Activated naive CD8-positive, alpha-beta T cell (primary cell): ENCODE results near the gene UBC.
"Not testable (repeated sequence)": the region's sequence is repeated elsewhere in the genome, so short reads cannot be mapped to it uniquely, and the experiment has no call there.

Experiments used
- H3K27ac Mint-ChIP-seq: one replicate; pipeline ENCODE4 v1.8.0; 2021; ENCODE audit warnings: mixed read lengths
- H3K27me3 Mint-ChIP-seq: one replicate; pipeline ENCODE4 v1.8.0; 2021; ENCODE audit warnings: mixed read lengths
- H3K36me3 Mint-ChIP-seq: one replicate; pipeline ENCODE4 v1.8.0; 2021; ENCODE audit warnings: mixed read lengths
- H3K4me1 Mint-ChIP-seq: one replicate; pipeline ENCODE4 v1.8.0; 2021; ENCODE audit warnings: low read depth, mixed read lengths
- H3K4me3 Mint-ChIP-seq: one replicate; pipeline ENCODE4 v1.8.0; 2021; ENCODE audit warnings: mild to moderate bottlenecking, mixed read lengths
- H3K9me3 Mint-ChIP-seq: one replicate; pipeline ENCODE4 v1.8.0; 2021; ENCODE audit warnings: low read depth, mixed read lengths

Gene UBC

GRCh38 chr12:124923905-124924734, 9.7 kb upstream of the UBC start:
- Mint-ChIP-seq H3K4me1 (peaks cover 62% of the 10 kb centered on the region), H3K9me3 (no peaks in the 10 kb centered on the region), H3K4me3 (no peak overlapping the region), H3K27me3 (no peaks in the 10 kb centered on the region), H3K27ac (peak overlapping the region; percentile 54), H3K36me3 (no peaks in the 10 kb centered on the region)

- Mint-ChIP-seq H3K36me3 (no peaks in the 10 kb centered on the region), H3K4me1 (peaks cover 67% of the 10 kb centered on the region), H3K27me3 (no peaks in the 10 kb centered on the region), H3K27ac (peak overlapping the region; percentile 99), H3K9me3 (no peaks in the 10 kb centered on the region), H3K4me3 (peak overlapping the region; percentile 79)
Measured at GRCh38 chr12:124921200-124922031, 7.0 kb upstream of the UBC start.

- H3K27ac Mint-ChIP-seq, result peak overlapping the region; percentile 99
- no peaks in the 10 kb centered on the region for H3K36me3 Mint-ChIP-seq
- H3K4me3 Mint-ChIP-seq, result peak overlapping the region; percentile 80
- H3K27me3 Mint-ChIP-seq, result no peaks in the 10 kb centered on the region
- H3K4me1 Mint-ChIP-seq, result peaks cover 73% of the 10 kb centered on the region
- no peaks in the 10 kb centered on the region for H3K9me3 Mint-ChIP-seq
Measured at GRCh38 chr12:124920353-124920935, 6.0 kb upstream of the UBC start.

- H3K4me1 Mint-ChIP-seq, result peaks cover 77% of the 10 kb centered on the region
- H3K4me3 Mint-ChIP-seq, result peak overlapping the region; percentile 80
- no peaks in the 10 kb centered on the region for H3K9me3 Mint-ChIP-seq
- no peaks in the 10 kb centered on the region for H3K27me3 Mint-ChIP-seq
- no peaks in the 10 kb centered on the region for H3K36me3 Mint-ChIP-seq
- peak overlapping the region; percentile 99 for H3K27ac Mint-ChIP-seq
Measured at GRCh38 chr12:124919521-124920352, 5.3 kb upstream of the UBC start.

GRCh38 chr12:124918622-124918988, 4.2 kb upstream of the UBC start:
- Mint-ChIP-seq H3K27ac (peak overlapping the region; percentile 98), H3K4me3 (peak overlapping the region; percentile 87), H3K4me1 (peaks cover 77% of the 10 kb centered on the region)
- not testable (repeated sequence) for H3K27me3 Mint-ChIP-seq, H3K36me3 Mint-ChIP-seq, H3K9me3 Mint-ChIP-seq

GRCh38 chr12:124917841-124918621, 3.6 kb upstream of the UBC start:
- Mint-ChIP-seq H3K4me3 (peak overlapping the region; percentile 87), H3K27me3 (no peaks in the 10 kb centered on the region), H3K36me3 (peaks cover 11% of the 10 kb centered on the region), H3K9me3 (no peaks in the 10 kb centered on the region), H3K4me1 (peaks cover 83% of the 10 kb centered on the region), H3K27ac (peak overlapping the region; percentile 98)

GRCh38 chr12:124917135-124917840, 2.8 kb upstream of the UBC start:
- Mint-ChIP-seq H3K4me3 (peak overlapping the region; percentile 87), H3K4me1 (peaks cover 84% of the 10 kb centered on the region), H3K27me3 (no peaks in the 10 kb centered on the region), H3K36me3 (peaks cover 16% of the 10 kb centered on the region), H3K9me3 (no peaks in the 10 kb centered on the region), H3K27ac (peak overlapping the region; percentile 98)

GRCh38 chr12:124916374-124917134, 2.1 kb upstream of the UBC start:
- peaks cover 16% of the 10 kb centered on the region for H3K36me3 Mint-ChIP-seq
- peaks cover 79% of the 10 kb centered on the region for H3K4me1 Mint-ChIP-seq
- peak overlapping the region; percentile 98 for H3K27ac Mint-ChIP-seq
- H3K9me3 Mint-ChIP-seq, result no peaks in the 10 kb centered on the region
- H3K27me3 Mint-ChIP-seq, result no peaks in the 10 kb centered on the region
- H3K4me3 Mint-ChIP-seq, result peak overlapping the region; percentile 87

GRCh38 chr12:124915239-124916236, 1.1 kb upstream of the UBC start:
- Mint-ChIP-seq H3K4me3 (peak overlapping the region; percentile 87), H3K27ac (peak overlapping the region; percentile 98), H3K27me3 (no peaks in the 10 kb centered on the region), H3K9me3 (no peaks in the 10 kb centered on the region), H3K4me1 (peaks cover 77% of the 10 kb centered on the region), H3K36me3 (peaks cover 21% of the 10 kb centered on the region)

GRCh38 chr12:124913474-124914391, 717 bp downstream of the UBC start:
- Mint-ChIP-seq H3K27me3 (no peaks in the 10 kb centered on the region), H3K36me3 (peaks cover 21% of the 10 kb centered on the region), H3K4me3 (peak overlapping the region; percentile 99), H3K9me3 (no peaks in the 10 kb centered on the region), H3K4me1 (peaks cover 71% of the 10 kb centered on the region), H3K27ac (peak overlapping the region; percentile 98)

- not testable (repeated sequence) for H3K27me3 Mint-ChIP-seq, H3K9me3 Mint-ChIP-seq
- H3K27ac Mint-ChIP-seq, result peak overlapping the region; percentile 98
- H3K36me3 Mint-ChIP-seq, result peaks cover 21% of the 10 kb centered on the region
- peaks cover 60% of the 10 kb centered on the region for H3K4me1 Mint-ChIP-seq
- H3K4me3 Mint-ChIP-seq, result peak overlapping the region; percentile 99
Measured at GRCh38 chr12:124912529-124913287, 1.7 kb downstream of the UBC start.
